GM19467 (cell line): ENCODE measurements around the gene EFNA5.
"Not testable (repeated sequence)": the region's sequence is repeated elsewhere in the genome, so short reads cannot be mapped to it uniquely, and the experiment has no call there.

ENCODE experiments used
- ATAC-seq: cut with Tn5 transposase; IDR thresholded peaks from one replicate; pipeline ENCODE4 v1.9.1; 2021; ENCODE audit warnings: mild to moderate bottlenecking, moderate library complexity; ENCODE audit not compliant: unreplicated experiment

Gene EFNA5

GRCh38 chr5:107346580-107346979, 324.2 kb downstream of the EFNA5 start:
- not testable (repeated sequence) for ATAC-seq

DNA sequence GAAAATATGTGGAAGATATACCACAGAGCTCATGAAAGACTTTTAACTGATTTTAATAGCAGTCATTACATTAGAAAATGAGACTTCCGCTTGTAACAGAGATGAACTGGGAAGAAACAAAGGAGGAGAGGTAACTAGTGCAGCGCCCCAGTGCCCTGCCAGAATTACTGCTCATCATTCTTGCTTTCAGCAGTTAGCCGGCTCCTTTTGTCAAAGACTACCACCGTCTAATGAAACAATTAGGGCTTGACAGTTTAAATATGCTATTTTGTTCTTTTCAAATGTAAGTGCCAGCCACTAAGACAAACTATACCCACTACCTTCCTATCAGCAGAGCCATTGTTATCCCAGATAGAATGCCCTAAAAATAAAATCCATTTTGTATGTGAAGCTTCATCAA, 328.4 kb downstream of the EFNA5 start:
- no peak for ATAC-seq

DNA sequence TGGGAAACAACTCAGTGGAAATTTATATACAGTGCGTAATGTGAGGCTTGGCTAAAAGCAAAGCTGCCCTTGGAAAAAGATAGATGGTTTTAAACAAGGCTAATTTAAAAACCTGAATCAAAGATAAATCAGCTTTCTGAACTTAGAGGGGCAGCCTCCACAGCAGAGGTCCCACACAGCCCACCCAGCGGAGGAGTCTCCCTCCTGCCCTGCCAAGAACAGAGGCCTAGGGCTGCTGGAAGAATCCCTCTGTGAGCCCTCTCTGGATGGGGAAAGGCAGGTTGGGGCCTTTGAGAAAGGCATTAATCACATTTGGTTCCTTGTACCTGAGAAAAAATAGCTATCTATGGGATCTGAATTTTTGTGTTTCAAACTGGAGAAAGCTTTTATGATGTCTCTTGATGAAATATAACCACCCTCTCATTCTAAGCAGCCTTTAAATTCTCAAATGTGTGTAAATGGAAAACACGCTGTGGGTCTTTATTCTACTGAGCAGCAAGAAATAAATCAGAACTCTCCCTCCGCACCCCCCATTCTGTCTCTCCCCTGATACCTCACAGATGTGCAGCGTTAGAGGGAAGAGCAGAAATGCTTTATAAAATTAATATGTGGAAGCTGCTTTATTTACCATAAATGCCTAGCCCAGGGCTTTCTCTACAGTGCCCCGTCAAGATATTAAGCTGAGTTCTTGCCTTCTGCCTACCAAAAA, 329.2 kb downstream of the EFNA5 start:
- no peak for ATAC-seq

- no peak for ATAC-seq
These were observed 330.1 kb downstream of the EFNA5 start for GRCh38 chr5:107340631-107341030.

- ATAC-seq, result no peak
These were observed 332.4 kb downstream of the EFNA5 start for GRCh38 chr5:107338335-107338734.

DNA sequence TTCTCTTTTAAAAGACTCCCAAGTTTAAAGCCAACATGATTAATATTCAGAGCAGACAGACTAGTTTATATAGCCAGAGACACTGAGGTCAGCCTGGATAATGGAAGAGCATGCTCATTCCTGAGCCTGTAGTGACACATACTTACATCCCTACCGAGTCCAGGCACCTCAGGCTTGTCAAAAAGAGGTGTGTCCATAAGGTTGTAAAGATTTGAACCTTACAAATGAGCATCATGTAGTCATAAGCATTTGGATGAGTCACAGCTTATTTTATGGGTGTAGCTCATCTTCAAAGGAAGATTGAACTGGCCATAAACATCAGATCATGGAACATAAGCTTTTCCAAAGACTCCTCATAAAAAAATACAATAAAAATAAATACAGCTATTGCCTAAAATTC, 333.5 kb downstream of the EFNA5 start:
- no peak for ATAC-seq

DNA sequence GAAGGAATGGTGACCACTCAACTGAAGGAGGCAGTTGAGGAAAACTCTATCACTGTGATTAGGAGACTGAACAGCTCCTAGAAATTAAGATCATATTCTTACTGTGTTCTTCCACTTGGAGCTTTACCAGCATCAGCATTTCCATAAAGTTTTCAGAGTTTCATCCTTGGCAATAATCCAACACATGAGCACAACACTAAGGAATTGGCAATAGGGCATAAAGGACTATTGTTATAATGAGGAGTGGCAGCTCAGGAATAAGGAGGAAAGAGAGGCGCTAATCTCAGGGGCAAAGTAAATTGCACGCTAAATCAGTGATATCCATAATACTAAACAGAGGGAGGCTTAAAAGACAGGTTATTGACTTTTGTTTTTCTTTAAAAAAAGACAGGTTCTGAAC, 338.9 kb downstream of the EFNA5 start:
- ATAC-seq, result no peak

DNA sequence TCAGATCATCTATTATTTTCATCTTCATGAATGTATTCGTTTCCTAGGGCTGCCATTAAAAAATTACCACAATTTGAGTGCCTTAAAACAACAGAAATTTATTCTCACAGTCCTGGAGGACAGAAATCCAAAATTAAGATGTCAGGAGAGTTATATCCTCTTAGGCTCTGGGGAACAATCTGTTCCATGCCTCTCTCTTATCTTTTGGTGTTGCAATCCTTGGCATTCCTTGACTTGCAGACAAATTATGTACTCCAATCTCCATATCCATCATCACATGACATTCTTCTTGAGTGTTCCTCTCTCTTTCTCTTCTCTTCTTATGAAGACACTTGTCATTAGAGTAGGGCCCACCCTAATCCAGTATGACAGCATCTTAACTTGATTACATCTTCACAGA, 339.4 kb downstream of the EFNA5 start:
- ATAC-seq, result no peak

DNA sequence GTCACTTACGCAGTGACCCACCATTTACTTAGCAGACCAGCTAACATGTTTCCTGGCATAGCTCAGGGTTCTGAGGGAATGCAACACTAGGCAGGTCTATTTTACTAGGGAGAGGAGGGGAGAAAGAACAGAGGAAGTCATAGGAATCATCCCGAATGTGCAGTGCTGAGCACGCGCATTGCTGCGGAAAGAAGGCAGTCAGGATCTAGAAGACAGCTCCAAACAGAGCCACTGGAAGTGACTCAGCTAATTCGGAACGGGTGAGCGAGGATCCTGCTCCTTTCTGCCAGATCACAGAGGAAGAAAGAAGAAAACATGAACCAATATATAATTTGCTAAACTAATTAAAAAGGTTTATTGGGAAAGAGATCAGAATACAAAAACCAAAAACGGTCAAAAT, 339.8 kb downstream of the EFNA5 start:
- ATAC-seq, result no peak

DNA sequence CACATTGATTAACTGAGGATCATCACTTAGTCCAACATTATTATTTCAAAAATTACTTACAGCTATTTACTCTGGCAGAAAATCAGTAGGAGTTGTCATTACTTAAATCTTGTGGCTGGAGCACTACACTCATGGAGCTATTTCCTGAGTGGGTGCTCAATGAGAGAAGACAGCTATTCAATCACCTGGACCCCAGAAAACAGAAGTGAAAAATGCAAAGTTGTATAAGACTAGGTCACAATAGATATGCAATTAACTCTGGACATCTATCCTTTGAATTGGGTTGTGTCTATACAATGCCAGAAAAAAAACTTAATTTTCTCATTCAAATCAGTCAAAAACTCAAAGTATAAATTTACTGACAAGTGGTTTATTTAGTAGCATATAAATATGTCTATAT, 340.9 kb downstream of the EFNA5 start:
- no peak for ATAC-seq
